GM23338 (cell line): ENCODE measurements around the gene NANOS2. TPM values are rescaled to one million over a fixed set of nuclear protein-coding genes. Genes with fewer than 3 reads are reported as not detected.

Experiments used
- EZH2 ChIP-seq: fragments of 200-600 bp; sonication (generic); IDR thresholded peaks from one replicate; pipeline ENCODE4 v1.8.0; 2017; ENCODE audit warnings: antibody characterized with exemption, mild to moderate bottlenecking, low read depth; ENCODE audit not compliant: unreplicated experiment
- EZH2phosphoT487 ChIP-seq: fragments of 200-600 bp; sonication (generic); IDR thresholded peaks from one replicate; pipeline ENCODE4 v1.8.1; 2018; ENCODE audit warnings: antibody characterized with exemption; ENCODE audit not compliant: unreplicated experiment
- POLR2AphosphoS5 ChIP-seq: IDR thresholded peaks from 2 replicates; pipeline ENCODE4 v1.6.1; 2016; ENCODE audit warnings: antibody characterized with exemption, low read depth
- STAT1 ChIP-seq: IDR thresholded peaks from one replicate; pipeline ENCODE4 v1.6.1; 2016; ENCODE audit warnings: antibody characterized with exemption; ENCODE audit not compliant: unreplicated experiment
- ZNF114 ChIP-seq: fragments of 250-450 bp; sonication (Bioruptor Pico); IDR thresholded peaks from 2 replicates; pipeline ENCODE4 v1.5.0; 2020; ENCODE audit warnings: mild to moderate bottlenecking, moderate library complexity
- ZNF331 ChIP-seq: fragments of 250-450 bp; sonication (Bioruptor Pico); IDR thresholded peaks from 2 replicates; pipeline ENCODE4 v1.5.0; 2020; ENCODE audit warnings: low read depth, mild to moderate bottlenecking, moderate library complexity
- polyA plus RNA-seq: library from polyadenylated mRNA; unstranded; fragments of >200 nt; fragmentation: Nextera tagmentation; extraction: Ambion mirVana; gene quantifications from 2 replicates; pipeline ENCODE4 v1.2.1, GENCODE V29; 2016
- total RNA-seq: library from RNA; depleted of rRNA; stranded (reverse); fragments of >200 nt; shearing (Covaris generic); gene quantifications from 2 replicates; pipeline ENCODE4 v1.2.3, GENCODE V29; 2014
- TF ChIP-seq, protein P1 (sequence below): fragments of 250-450 bp; sonication (Bioruptor Pico); IDR thresholded peaks from 2 replicates; pipeline ENCODE4 v1.5.0; 2020; ENCODE audit warnings: mild to moderate bottlenecking, moderate library complexity
- TF ChIP-seq, protein P2 (sequence below), 2 experiments: fragments of 200-600 bp in 1 of 2; sonication (generic) in 1 of 2; conservative IDR thresholded peaks; 2 replicates each; pipeline versions ENCODE4 v1.5.1 to v1.6.1; 2016 to 2017; ENCODE audit warnings: antibody characterized with exemption in 2 of 2, low read depth in 2 of 2, mild to moderate bottlenecking in 2 of 2, moderate library complexity in 1 of 2

NANOS2 gene
- total and polyA plus RNA-seq, 2 experiments from 2014 or later: 0.11 to 0.14 TPM

DNA sequence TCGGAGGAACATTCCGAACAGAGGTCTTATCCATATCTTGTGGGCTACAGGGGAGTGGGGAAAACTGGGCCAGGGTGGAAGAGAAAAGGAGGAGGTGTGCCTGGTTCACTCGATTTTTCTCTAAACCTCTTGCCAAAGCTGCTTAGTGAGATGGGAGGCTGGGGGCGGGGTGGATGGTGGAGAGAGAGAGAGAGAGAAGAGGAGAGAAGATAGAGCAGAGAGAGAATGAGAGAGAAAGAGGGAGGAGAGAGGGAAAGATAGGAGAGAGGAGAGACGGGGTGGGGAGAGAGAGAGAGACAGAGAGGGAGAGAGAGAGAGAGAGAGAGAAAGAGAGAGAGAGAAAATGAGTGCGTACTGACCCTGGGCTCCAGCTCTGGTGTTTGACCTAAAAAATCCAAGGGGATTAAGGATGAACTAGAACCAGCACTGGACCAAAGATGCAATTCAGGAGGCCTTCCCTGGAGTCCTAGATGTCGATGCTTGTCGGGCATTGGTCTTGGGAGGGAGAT is 45.0 kb upstream of the NANOS2 start (continued):
- TF ChIP-seq, protein P1, sequence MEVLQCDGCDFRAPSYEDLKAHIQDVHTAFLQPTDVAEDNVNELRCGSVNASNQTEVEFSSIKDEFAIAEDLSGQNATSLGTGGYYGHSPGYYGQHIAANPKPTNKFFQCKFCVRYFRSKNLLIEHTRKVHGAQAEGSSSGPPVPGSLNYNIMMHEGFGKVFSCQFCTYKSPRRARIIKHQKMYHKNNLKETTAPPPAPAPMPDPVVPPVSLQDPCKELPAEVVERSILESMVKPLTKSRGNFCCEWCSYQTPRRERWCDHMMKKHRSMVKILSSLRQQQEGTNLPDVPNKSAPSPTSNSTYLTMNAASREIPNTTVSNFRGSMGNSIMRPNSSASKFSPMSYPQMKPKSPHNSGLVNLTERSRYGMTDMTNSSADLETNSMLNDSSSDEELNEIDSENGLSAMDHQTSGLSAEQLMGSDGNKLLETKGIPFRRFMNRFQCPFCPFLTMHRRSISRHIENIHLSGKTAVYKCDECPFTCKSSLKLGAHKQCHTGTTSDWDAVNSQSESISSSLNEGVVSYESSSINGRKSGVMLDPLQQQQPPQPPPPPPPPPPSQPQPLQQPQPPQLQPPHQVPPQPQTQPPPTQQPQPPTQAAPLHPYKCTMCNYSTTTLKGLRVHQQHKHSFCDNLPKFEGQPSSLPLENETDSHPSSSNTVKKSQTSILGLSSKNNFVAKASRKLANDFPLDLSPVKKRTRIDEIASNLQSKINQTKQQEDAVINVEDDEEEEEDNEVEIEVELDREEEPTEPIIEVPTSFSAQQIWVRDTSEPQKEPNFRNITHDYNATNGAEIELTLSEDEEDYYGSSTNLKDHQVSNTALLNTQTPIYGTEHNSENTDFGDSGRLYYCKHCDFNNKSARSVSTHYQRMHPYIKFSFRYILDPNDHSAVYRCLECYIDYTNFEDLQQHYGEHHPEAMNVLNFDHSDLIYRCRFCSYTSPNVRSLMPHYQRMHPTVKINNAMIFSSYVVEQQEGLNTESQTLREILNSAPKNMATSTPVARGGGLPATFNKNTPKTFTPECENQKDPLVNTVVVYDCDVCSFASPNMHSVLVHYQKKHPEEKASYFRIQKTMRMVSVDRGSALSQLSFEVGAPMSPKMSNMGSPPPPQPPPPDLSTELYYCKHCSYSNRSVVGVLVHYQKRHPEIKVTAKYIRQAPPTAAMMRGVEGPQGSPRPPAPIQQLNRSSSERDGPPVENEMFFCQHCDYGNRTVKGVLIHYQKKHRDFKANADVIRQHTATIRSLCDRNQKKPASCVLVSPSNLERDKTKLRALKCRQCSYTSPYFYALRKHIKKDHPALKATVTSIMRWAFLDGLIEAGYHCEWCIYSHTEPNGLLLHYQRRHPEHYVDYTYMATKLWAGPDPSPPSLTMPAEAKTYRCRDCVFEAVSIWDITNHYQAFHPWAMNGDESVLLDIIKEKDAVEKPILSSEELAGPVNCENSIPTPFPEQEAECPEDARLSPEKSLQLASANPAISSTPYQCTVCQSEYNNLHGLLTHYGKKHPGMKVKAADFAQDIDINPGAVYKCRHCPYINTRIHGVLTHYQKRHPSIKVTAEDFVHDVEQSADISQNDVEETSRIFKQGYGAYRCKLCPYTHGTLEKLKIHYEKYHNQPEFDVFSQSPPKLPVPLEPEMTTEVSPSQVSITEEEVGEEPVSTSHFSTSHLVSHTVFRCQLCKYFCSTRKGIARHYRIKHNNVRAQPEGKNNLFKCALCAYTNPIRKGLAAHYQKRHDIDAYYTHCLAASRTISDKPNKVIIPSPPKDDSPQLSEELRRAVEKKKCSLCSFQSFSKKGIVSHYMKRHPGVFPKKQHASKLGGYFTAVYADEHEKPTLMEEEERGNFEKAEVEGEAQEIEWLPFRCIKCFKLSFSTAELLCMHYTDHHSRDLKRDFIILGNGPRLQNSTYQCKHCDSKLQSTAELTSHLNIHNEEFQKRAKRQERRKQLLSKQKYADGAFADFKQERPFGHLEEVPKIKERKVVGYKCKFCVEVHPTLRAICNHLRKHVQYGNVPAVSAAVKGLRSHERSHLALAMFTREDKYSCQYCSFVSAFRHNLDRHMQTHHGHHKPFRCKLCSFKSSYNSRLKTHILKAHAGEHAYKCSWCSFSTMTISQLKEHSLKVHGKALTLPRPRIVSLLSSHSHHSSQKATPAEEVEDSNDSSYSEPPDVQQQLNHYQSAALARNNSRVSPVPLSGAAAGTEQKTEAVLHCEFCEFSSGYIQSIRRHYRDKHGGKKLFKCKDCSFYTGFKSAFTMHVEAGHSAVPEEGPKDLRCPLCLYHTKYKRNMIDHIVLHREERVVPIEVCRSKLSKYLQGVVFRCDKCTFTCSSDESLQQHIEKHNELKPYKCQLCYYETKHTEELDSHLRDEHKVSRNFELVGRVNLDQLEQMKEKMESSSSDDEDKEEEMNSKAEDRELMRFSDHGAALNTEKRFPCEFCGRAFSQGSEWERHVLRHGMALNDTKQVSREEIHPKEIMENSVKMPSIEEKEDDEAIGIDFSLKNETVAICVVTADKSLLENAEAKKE (CRISPR knock-in tag): no peak
- TF ChIP-seq EZH2 (no peak), STAT1 (no peak), EZH2phosphoT487 (no peak), ZNF114 (no peak), ZNF331 (CRISPR knock-in tag) (no peak), POLR2AphosphoS5 (no peak)
- TF ChIP-seq, protein P2, sequence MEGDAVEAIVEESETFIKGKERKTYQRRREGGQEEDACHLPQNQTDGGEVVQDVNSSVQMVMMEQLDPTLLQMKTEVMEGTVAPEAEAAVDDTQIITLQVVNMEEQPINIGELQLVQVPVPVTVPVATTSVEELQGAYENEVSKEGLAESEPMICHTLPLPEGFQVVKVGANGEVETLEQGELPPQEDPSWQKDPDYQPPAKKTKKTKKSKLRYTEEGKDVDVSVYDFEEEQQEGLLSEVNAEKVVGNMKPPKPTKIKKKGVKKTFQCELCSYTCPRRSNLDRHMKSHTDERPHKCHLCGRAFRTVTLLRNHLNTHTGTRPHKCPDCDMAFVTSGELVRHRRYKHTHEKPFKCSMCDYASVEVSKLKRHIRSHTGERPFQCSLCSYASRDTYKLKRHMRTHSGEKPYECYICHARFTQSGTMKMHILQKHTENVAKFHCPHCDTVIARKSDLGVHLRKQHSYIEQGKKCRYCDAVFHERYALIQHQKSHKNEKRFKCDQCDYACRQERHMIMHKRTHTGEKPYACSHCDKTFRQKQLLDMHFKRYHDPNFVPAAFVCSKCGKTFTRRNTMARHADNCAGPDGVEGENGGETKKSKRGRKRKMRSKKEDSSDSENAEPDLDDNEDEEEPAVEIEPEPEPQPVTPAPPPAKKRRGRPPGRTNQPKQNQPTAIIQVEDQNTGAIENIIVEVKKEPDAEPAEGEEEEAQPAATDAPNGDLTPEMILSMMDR (conservative IDR thresholded peaks at IDR 0.05; ENCODE audit: low read depth in 2 of 2): no peak
